BJ (cell line): ENCODE data around the gene COX4I1. TPM values are rescaled to one million over a fixed set of nuclear protein-coding genes. Genes with fewer than 3 reads are reported as not detected.

Experiments used
- CTCF ChIA-PET: fragments of 350-600 bp; formaldehyde crosslinking; extraction: SDS; loops from one replicate; lab custom pipeline; 2021; ENCODE audit warnings: antibody characterized with exemption, inconsistent platforms; lab: Yijun Ruan, JAX
- POLR2A ChIA-PET: fragments of 300-600 bp; sonication (Branson Sonifier 250); formaldehyde crosslinking; extraction: SDS; loops from one replicate; lab custom pipeline; 2021; ENCODE audit warnings: antibody characterized with exemption; lab: Charles Lee
- DNase-seq: peaks from one replicate; pipeline ENCODE4 v3.0.0-alpha.2; 2011; ENCODE audit warnings: low read depth
- H3K27me3 ChIP-seq: 2 replicates; pipeline ENCODE4 v1.6.0; 2011; ENCODE audit warnings: low read length; ENCODE audit not compliant: control insufficient read depth, insufficient read depth
- H3K36me3 ChIP-seq: 2 replicates; pipeline ENCODE4 v1.5.1; 2011; ENCODE audit warnings: low read length; ENCODE audit not compliant: control insufficient read depth, insufficient read depth
- H3K4me3 ChIP-seq: 2 replicates; pipeline ENCODE4 v1.5.1; 2011; ENCODE audit warnings: low read depth, mild to moderate bottlenecking, control low read depth, low read length
- polyA plus RNA-seq: library from polyadenylated mRNA; depleted of rRNA; stranded (reverse); fragments of >200 nt; gene quantifications from 2 replicates; pipeline ENCODE4 v1.2.3, GENCODE V29; 2011
- TF ChIP-seq, protein P1 (sequence below): IDR thresholded peaks from 2 replicates; pipeline ENCODE4 v1.5.1; 2011; ENCODE audit warnings: low read depth, mild to moderate bottlenecking, control low read depth, inconsistent platforms, low read length, moderate library complexity; ENCODE audit not compliant: insufficient read depth

Gene COX4I1
- polyA plus RNA-seq, 1 experiment: 892 TPM

DNA sequence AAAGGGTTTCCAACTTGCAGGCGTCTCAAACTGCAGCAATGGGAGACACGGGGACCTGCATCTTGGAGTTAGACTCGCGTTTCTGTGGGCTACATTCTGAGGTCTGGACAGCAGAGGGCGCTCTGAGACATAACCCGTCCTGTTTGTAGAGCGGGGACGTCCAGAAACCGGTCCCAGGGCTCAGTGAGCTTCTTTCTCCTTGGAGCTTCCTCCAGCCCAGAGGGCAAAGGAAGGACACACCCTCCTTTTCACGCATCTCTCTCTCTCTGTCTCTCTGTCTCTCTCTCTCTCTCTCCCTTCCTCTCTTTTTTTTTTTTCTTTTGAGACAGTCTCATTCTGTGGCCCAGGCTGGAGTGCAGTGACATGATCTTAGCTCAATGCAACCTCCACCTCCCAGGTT, 19.8 kb downstream of the COX4I1 start:
- H3K27me3 ChIP-seq: peaks cover 16% of the 10 kb centered on the region
- CTCF ChIA-PET: interaction anchor here (0.7 to 7.4 kb wide), 23 partner anchors 9 to 701 kb away, joined by 3 to 158 read pairs (median 6); no protein-coding TSS in a partner anchor

GRCh38 chr16:85819771-85820170, 20.3 kb downstream of the COX4I1 start:
- ChIA-PET POLR2A (no interaction called here), CTCF (interaction anchor here (0.7 to 7.4 kb wide), 23 partner anchors 8 to 700 kb away, joined by 3 to 158 read pairs (median 6); no protein-coding TSS in a partner anchor)
- Histone ChIP-seq H3K27me3 (peaks cover 16% of the 10 kb centered on the region), H3K4me3 (no peak overlapping the region), H3K36me3 (no peaks in the 10 kb centered on the region)
- no peak for DNase-seq
- TF ChIP-seq, protein P1, sequence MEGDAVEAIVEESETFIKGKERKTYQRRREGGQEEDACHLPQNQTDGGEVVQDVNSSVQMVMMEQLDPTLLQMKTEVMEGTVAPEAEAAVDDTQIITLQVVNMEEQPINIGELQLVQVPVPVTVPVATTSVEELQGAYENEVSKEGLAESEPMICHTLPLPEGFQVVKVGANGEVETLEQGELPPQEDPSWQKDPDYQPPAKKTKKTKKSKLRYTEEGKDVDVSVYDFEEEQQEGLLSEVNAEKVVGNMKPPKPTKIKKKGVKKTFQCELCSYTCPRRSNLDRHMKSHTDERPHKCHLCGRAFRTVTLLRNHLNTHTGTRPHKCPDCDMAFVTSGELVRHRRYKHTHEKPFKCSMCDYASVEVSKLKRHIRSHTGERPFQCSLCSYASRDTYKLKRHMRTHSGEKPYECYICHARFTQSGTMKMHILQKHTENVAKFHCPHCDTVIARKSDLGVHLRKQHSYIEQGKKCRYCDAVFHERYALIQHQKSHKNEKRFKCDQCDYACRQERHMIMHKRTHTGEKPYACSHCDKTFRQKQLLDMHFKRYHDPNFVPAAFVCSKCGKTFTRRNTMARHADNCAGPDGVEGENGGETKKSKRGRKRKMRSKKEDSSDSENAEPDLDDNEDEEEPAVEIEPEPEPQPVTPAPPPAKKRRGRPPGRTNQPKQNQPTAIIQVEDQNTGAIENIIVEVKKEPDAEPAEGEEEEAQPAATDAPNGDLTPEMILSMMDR: no peak

More for the DNA sequence above, 19.8 kb downstream of the COX4I1 start:
- H3K4me3 ChIP-seq: no peak overlapping the region
- no peaks in the 10 kb centered on the region for H3K36me3 ChIP-seq
- no peak for DNase-seq
- TF ChIP-seq, protein P1: peak; percentile 81
- POLR2A ChIA-PET: no interaction called here

GRCh38 chr16:85820604-85821372, 21.3 kb downstream of the COX4I1 start:
- Histone ChIP-seq H3K36me3 (no peaks in the 10 kb centered on the region), H3K4me3 (no peak overlapping the region), H3K27me3 (peaks cover 15% of the 10 kb centered on the region)
- TF ChIP-seq, protein P1: no peak
- ChIA-PET CTCF (interaction anchor here (0.6 to 7.4 kb wide), 37 partner anchors 8 to 1242 kb away, joined by 3 to 158 read pairs (median 6); no protein-coding TSS in a partner anchor), POLR2A (no interaction called here)
- DNase-seq: no peak

DNA sequence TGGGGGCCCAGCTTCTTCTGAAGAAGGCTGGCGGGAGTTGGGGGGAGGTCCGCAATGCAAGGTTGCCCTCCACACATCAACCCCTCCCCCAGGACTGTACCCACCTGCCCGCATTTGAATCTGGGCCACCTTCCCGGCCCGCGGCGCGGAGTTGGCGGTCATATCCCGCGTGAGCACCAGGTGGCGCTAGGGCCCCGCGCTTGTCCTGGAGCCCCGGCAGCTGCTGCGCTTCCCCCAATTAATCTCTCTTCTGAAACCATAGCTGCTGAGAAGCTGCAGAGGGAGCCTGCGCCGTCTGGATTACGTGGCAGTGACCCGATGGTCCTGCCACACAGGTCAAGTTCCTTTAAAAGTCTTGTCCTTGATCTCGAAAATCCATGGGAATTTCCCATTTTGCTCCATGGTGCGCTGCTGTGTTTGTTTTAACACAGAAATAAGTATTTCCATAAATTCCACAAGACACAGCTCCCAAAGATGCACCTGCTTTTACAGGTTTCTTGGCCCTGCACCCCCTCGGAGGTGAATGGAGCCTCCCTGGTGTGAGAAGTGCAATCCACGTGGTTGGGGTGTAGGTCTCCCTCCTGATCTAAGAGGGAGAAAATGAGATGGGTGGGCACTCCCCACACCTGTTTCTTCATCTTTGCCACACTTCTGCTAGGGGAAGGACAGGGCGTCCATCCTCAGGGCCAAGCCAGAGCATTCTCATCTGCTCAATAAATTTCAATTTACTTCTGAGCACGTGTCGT, 22.1 kb downstream of the COX4I1 start:
- CTCF ChIA-PET: interaction anchor here (0.6 to 7.4 kb wide), 43 partner anchors 9 to 1241 kb away, joined by 3 to 158 read pairs (median 5); no protein-coding TSS in a partner anchor
- Histone ChIP-seq H3K4me3 (no peak overlapping the region), H3K27me3 (peaks cover 15% of the 10 kb centered on the region), H3K36me3 (no peaks in the 10 kb centered on the region)
- DNase-seq: no peak
- TF ChIP-seq, protein P1: peak; percentile 90
- POLR2A ChIA-PET: no interaction called here

DNA sequence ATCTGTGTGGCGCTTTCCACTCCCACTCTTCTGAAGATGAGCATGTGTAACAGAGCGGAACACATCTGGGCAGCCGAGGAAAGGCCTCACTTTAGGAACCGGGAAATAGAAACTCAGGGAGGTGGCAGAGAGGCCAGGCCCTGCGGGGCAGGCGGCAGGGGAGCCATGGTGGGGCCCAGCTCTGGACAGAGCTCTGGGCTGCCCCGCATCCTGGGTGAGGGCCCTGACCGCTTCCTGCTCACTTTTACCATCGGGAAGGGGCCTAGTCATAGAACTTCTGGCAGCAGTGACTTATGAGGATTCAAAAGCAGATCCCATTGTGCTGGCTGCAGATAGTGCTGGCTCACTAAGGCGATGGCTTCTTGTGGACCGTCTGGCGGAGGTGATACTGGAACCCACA, 22.6 kb downstream of the COX4I1 start:
- DNase-seq: no peak
- ChIA-PET POLR2A (no interaction called here), CTCF (interaction anchor here (0.7 to 7.4 kb wide), 31 partner anchors 9 to 1240 kb away, joined by 3 to 158 read pairs (median 5); no protein-coding TSS in a partner anchor)
- TF ChIP-seq, protein P1: no peak
- Histone ChIP-seq H3K36me3 (no peaks in the 10 kb centered on the region), H3K27me3 (peaks cover 19% of the 10 kb centered on the region), H3K4me3 (no peak overlapping the region)
